Endothelial cell of umbilical vein (primary cell): ENCODE results near the gene RAMAC. TPM values are rescaled to one million over a fixed set of nuclear protein-coding genes. Genes with fewer than 3 reads are reported as not detected.

ENCODE experiments used
- Bru-seq: library from RNA; stranded (reverse); fragments of 400-500 nt; gene quantifications from one replicate; lab custom pipeline; 2021; lab: Mats Ljungman, UMichigan
- BruChase-seq, 2 experiments: library from RNA; stranded (reverse); fragments of 400-500 nt; gene quantifications; one replicate each; lab custom pipeline; 2021; lab: Mats Ljungman, UMichigan
- BruUV-seq: library from RNA; stranded (reverse); fragments of 400-500 nt; replicated peaks from 2 replicates; lab custom pipeline; 2021; lab: Mats Ljungman, UMichigan
- CTCF ChIA-PET: fragments of 300-600, 350-600 bp; sonication (Branson Sonifier 250); formaldehyde crosslinking; loops from one replicate; lab custom pipeline; 2021; ENCODE audit warnings: antibody characterized with exemption, inconsistent platforms; lab: Charles Lee
- POLR2A ChIA-PET: fragments of 300-600, 350-600 bp; sonication (Branson Sonifier 250); formaldehyde crosslinking; loops from one replicate; lab custom pipeline; 2021; ENCODE audit warnings: antibody characterized with exemption, inconsistent platforms; lab: Charles Lee
- DNase-seq: peaks from one replicate; pipeline ENCODE4 v3.0.0-alpha.2; 2011; ENCODE audit warnings: low read depth, low spot score
- FAIRE-seq: peaks from 2 replicates; lab custom pipeline; 2011; peaks lifted over from hg19 to GRCh38; lab: Jason Lieb, UNC
- H2AFZ ChIP-seq: 2 replicates; pipeline ENCODE4 v1.6.0; 2012; ENCODE audit warnings: low read depth, low read length, control low read depth, inconsistent platforms
- H3K27ac ChIP-seq: 2 replicates; pipeline ENCODE4 v1.5.1; 2011; ENCODE audit warnings: low read depth, mild to moderate bottlenecking, control low read depth, low read length, moderate library complexity; ENCODE audit not compliant: insufficient read depth
- H3K27me3 ChIP-seq, 2 experiments: 2 replicates each; pipeline versions ENCODE4 v1.6.0 to v1.6.1; 2011; ENCODE audit warnings: low read length in 2 of 2, mixed read lengths in 1 of 2; ENCODE audit not compliant: control insufficient read depth in 2 of 2, insufficient read depth in 2 of 2
- H3K36me3 ChIP-seq, 2 experiments: 2 replicates in 1 of 2; 3 replicates in 1 of 2; pipeline ENCODE4 v1.5.1; 2011; ENCODE audit warnings: low read length in 2 of 2, mild to moderate bottlenecking in 1 of 2, moderate library complexity in 1 of 2; ENCODE audit not compliant: control insufficient read depth in 2 of 2, insufficient read depth in 2 of 2; ENCODE audit errors: extremely low read depth in 1 of 2
- H3K4me1 ChIP-seq: 3 replicates; pipeline ENCODE4 v1.5.1; 2011; ENCODE audit warnings: mild to moderate bottlenecking, low read length; ENCODE audit not compliant: control insufficient read depth, insufficient read depth; ENCODE audit errors: extremely low read depth
- H3K4me2 ChIP-seq: 2 replicates; pipeline ENCODE4 v1.6.1; 2011; ENCODE audit warnings: low read length, control low read depth, mixed read lengths; ENCODE audit not compliant: insufficient read depth
- H3K4me3 ChIP-seq, 3 experiments: fragments of 200-600 bp in 1 of 3; sonication (generic), shearing (Covaris generic) in 1 of 3; replicated peaks in 1 of 3; 2 replicates each; pipeline ENCODE4 v1.5.1; 2011 to 2016; ENCODE audit warnings: control low read depth in 3 of 3, low read length in 3 of 3, mild to moderate bottlenecking in 2 of 3, inconsistent platforms in 1 of 3, low read depth in 1 of 3, moderate library complexity in 1 of 3; ENCODE audit not compliant: insufficient read depth in 1 of 3
- H3K79me2 ChIP-seq: 2 replicates; pipeline ENCODE4 v1.6.0; 2012; ENCODE audit warnings: low read length, inconsistent platforms; ENCODE audit not compliant: control insufficient read depth, insufficient read depth
- H3K9ac ChIP-seq: replicated peaks from 2 replicates; pipeline ENCODE3; 2011; ENCODE audit warnings: low read length, control low read depth; ENCODE audit not compliant: insufficient read depth; ENCODE audit errors: extremely low read depth
- H3K9me1 ChIP-seq: replicated peaks from 3 replicates; pipeline ENCODE4 v1.6.0; 2011; ENCODE audit warnings: mild to moderate bottlenecking, low read length; ENCODE audit not compliant: control insufficient read depth, insufficient read depth; ENCODE audit errors: extremely low read depth
- H3K9me3 ChIP-seq: replicated peaks from 2 replicates; pipeline ENCODE4 v1.5.1; 2012; ENCODE audit warnings: low read length, inconsistent platforms; ENCODE audit not compliant: control insufficient read depth, insufficient read depth
- H4K20me1 ChIP-seq: replicated peaks from 2 replicates; pipeline ENCODE3; 2011; ENCODE audit warnings: mild to moderate bottlenecking, low read length; ENCODE audit not compliant: control insufficient read depth, insufficient read depth; ENCODE audit errors: extremely low read depth
- POLR2A ChIP-seq: IDR thresholded peaks from 2 replicates; pipeline ENCODE4 v1.6.1; 2012; ENCODE audit warnings: low read depth, mild to moderate bottlenecking, control low read depth, low read length
- POLR2AphosphoS5 ChIP-seq: IDR thresholded peaks from 2 replicates; pipeline ENCODE4 v1.6.1; 2012; ENCODE audit warnings: low read depth, mild to moderate bottlenecking, control low read depth, low read length, moderate library complexity; ENCODE audit not compliant: insufficient read depth
- dilution Hi-C: fragments of 300-500 bp; cut with MboI; formaldehyde crosslinking; loops from one replicate; pipeline ENCODE4 v1.15.0; 2019; ENCODE audit warnings: low sequenced_read_pairs; ENCODE audit not compliant: extremely low pct_ligation_motif_present
- intact Hi-C: fragments of 100-400 bp; cut with micrococcal nuclease; formaldehyde crosslinking; loops from one replicate; pipeline ENCODE4 v1.10.0; 2022
- long read RNA-seq: library from polyadenylated mRNA; stranded (forward); transcript quantifications from one replicate; pipeline ENCODE4 v2.0.0, GENCODE V29; 2021
- polyA minus RNA-seq, 3 experiments: library from RNA; depleted of rRNA, polyadenylated mRNA; stranded (reverse); fragments of >200 nt; gene quantifications; 1 replicate in 1 of 3; 2 replicates in 2 of 3; pipeline ENCODE4 v1.2.3, GENCODE V29; 2011
- polyA plus RNA-seq, 4 experiments: library from polyadenylated mRNA; depleted of rRNA in 3 of 4; stranded (reverse) in 3 of 4; unstranded in 1 of 4; fragments of >200 nt; gene quantifications; 2 replicates each; pipeline versions ENCODE4 v1.2.1 to v1.2.3, GENCODE V29; 2011 to 2012; ENCODE audit warnings: missing spikeins in 1 of 4
- total RNA-seq: library from RNA; stranded (reverse); gene quantifications from 2 replicates; pipeline ENCODE4 v1.2.3, GENCODE V29; 2021
- TF ChIP-seq, protein P1 (sequence below): IDR thresholded peaks from 2 replicates; pipeline ENCODE4 v1.6.1; 2011; ENCODE audit not compliant: insufficient read depth, insufficient read length

Gene RAMAC
- total RNA-seq: 14.1 and 15.2 TPM in 2 replicates
- polyA plus RNA-seq: 8.8 and 12.5 TPM in 2 replicates
- polyA plus RNA-seq (2011; cell fraction: cytosol; rRNA removed): 14.1 and 14.3 TPM in 2 replicates
- polyA plus RNA-seq (2011; cell fraction: nucleus; rRNA removed): 5.5 and 8.2 TPM in 2 replicates
- 15.4 and 19.2 TPM in 2 replicates for polyA plus RNA-seq (2012)
- polyA minus RNA-seq: 9.7 and 11.3 TPM in 2 replicates
- polyA minus RNA-seq (2011; cell fraction: cytosol; rRNA and poly(A)+ RNA removed): 8.7 TPM
- polyA minus RNA-seq (2011; cell fraction: nucleus; rRNA and poly(A)+ RNA removed): 4.6 and 6.2 TPM in 2 replicates
- Bru-seq, nascent RNA: percentile 81 among the genes with signal in this experiment
- percentile 73 among the genes with signal in this experiment for BruChase-seq, experiment 1, labeled RNA remaining after a 6-hour chase
- percentile 95 among the genes with signal in this experiment for BruChase-seq, experiment 2, labeled RNA remaining after a 2-hour chase
- long read RNA-seq, transcript RAMAC-201 (4 exons, 1,568 nt): major isoform, 123 of 129 reads
- long read RNA-seq, partial matches to known transcripts: 2 of 129 reads
- long read RNA-seq, other reads (novel, unspliced or antisense): 4 of 129 reads

DNA sequence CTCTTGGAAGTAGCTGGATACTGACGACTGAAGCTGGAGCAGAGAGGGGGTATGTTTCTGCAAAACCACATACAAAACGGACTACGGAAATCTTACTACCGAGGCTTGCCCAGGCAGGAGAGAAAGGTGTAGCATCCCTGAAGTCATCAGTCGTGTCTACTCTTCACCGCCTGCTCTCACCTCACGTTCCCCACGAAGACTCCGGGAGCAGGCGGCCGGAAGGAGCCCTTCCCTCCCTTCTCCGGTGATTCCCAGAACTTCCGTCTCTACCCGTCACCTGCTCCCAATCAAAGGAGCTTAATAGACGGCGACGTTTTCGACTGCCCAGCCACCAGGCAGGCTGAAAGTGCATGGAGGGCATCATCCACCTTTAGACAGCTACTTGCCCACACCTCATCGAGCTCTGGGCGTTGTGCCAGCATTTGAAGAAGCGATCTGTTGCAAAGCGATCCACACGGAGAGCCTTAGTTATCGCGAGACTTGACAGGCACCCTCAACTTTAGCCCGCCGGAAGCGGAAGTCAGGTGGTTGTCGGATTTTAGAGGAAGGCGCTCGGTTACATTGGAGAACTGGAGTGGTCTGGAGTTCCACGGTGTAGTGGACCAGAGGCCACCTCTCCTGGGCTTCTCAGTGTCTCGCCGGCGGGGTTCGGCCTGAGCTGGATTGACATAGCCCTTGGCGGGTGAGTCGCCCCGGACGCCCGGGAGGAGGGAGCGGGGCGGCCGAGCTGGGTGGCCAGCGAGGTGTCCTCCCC lies at the start of gene RAMAC:
TSS of gene RAMAC (plus strand) at position 523 of the 754 bp plus-strand sequence. CDS start 2,809 bp downstream, outside the sequence.
- peak within 1 kb of the TSS; percentile 65 to 88 (median 87) for H3K4me3 ChIP-seq
- peak; percentile 92 for DNase-seq
- POLR2A ChIA-PET: interaction anchor here (0.6 to 1.0 kb wide), 2 partner anchors 17 to 26 kb away, joined by 3 to 7 read pairs; partner anchors contain the start of gene C15orf40
- H3K36me3 ChIP-seq: no peaks in the 10 kb centered on the region
- H3K4me2 ChIP-seq: peak within 1 kb of the TSS; percentile 71
- intact Hi-C loops: loop anchor here (1.0 to 5.0 kb wide), 4 partner anchors 137 to 444 kb away; partner anchors contain the start of gene RPS17
- dilution Hi-C loops: no loop called here
- H4K20me1 ChIP-seq: no peaks in the 10 kb centered on the region
- no peaks in the 10 kb centered on the region for H3K9me3 ChIP-seq
- peak within 1 kb of the TSS; percentile 28 for H3K27ac ChIP-seq
- H3K27me3 ChIP-seq: no peaks in the 10 kb centered on the region
- H3K4me1 ChIP-seq: peaks cover 4% of the 10 kb centered on the region
- CTCF ChIA-PET: interaction anchor here (0.6 to 1.6 kb wide), 6 partner anchors 15 to 455 kb away, joined by 3 to 8 read pairs (median 3); partner anchors contain the start of gene C15orf40
- no TSS peak for BruUV-seq
- peak within 1 kb of the TSS; percentile 96 for H2AFZ ChIP-seq
- no peaks in the 10 kb centered on the region for H3K9me1 ChIP-seq
- FAIRE-seq: peak; percentile 94
- H3K79me2 ChIP-seq: peaks cover 8% of the 10 kb centered on the region
- peak within 1 kb of the TSS; percentile 78 for H3K9ac ChIP-seq
- TF ChIP-seq POLR2AphosphoS5: peak; percentile 62
- peak; percentile 60 for TF ChIP-seq POLR2A
- TF ChIP-seq, protein P1, sequence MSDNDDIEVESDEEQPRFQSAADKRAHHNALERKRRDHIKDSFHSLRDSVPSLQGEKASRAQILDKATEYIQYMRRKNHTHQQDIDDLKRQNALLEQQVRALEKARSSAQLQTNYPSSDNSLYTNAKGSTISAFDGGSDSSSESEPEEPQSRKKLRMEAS: no peak
